Sigmoid colon (tissue), 4 donors: Measurements from ENCODE around the gene YWHAG.

Source experiments
- EP300 ChIP-seq, 4 donors: sonication (generic); formaldehyde crosslinking; IDR thresholded peaks; one replicate each; pipeline ENCODE4 v1.6.1; 2017; ENCODE audit warnings: antibody characterized with exemption in 4 of 4
- POLR2A ChIP-seq, 2 donors: fragments of 450-650 bp; IDR thresholded peaks; one replicate each; pipeline ENCODE4 v1.6.1; 2016; ENCODE audit warnings: antibody characterized with exemption in 2 of 2, mild to moderate bottlenecking in 2 of 2, moderate library complexity in 2 of 2
- POLR2AphosphoS5 ChIP-seq, 4 donors: sonication (generic); formaldehyde crosslinking; IDR thresholded peaks; one replicate each; pipeline ENCODE4 v1.6.1; 2017; ENCODE audit warnings: antibody characterized with exemption in 4 of 4
- TF ChIP-seq, protein P1 (sequence below), 4 experiments: fragments of 450-650 bp in 3 of 4; fragments of 200-600 bp in 1 of 4; IDR thresholded peaks; one replicate each; pipeline ENCODE4 v1.5.1; 2016 to 2019; ENCODE audit warnings: antibody characterized with exemption in 4 of 4, mild to moderate bottlenecking in 3 of 4, moderate library complexity in 2 of 4

DNA sequence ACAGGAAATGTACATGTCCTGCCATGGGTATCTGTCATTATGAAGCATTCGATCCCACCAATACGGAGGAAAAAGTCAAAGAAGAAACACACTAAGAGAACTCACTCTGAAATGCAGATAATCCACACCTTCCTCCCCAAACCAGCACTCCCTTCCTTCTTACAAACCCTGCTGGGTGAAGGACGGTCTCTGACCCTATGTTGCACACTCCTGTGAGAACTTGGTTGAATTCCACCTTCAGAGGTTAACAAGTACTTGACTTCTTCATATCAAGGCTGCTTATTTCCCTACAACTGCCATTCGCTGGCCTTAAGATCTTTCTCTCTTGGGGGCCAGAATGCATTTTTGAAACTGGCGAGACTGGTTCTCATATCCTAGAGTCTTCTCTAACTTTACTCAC is 16.6 kb downstream of the YWHAG start:
- TF ChIP-seq, protein P1, sequence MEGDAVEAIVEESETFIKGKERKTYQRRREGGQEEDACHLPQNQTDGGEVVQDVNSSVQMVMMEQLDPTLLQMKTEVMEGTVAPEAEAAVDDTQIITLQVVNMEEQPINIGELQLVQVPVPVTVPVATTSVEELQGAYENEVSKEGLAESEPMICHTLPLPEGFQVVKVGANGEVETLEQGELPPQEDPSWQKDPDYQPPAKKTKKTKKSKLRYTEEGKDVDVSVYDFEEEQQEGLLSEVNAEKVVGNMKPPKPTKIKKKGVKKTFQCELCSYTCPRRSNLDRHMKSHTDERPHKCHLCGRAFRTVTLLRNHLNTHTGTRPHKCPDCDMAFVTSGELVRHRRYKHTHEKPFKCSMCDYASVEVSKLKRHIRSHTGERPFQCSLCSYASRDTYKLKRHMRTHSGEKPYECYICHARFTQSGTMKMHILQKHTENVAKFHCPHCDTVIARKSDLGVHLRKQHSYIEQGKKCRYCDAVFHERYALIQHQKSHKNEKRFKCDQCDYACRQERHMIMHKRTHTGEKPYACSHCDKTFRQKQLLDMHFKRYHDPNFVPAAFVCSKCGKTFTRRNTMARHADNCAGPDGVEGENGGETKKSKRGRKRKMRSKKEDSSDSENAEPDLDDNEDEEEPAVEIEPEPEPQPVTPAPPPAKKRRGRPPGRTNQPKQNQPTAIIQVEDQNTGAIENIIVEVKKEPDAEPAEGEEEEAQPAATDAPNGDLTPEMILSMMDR (IDR thresholded peaks at IDR 0.05): no peak
- TF ChIP-seq POLR2A (IDR thresholded peaks at IDR 0.05) (no peak), EP300 (IDR thresholded peaks at IDR 0.05) (no peak), POLR2AphosphoS5 (IDR thresholded peaks at IDR 0.05) (no peak)
